GM13977 (cell line): ENCODE data around the gene ALKBH8.

ENCODE experiments used
- DNase-seq: peaks from one replicate; pipeline ENCODE4 v3.0.0; 2012; ENCODE audit warnings: low spot score
- CTCF ChIP-seq: IDR thresholded peaks from 2 replicates; pipeline ENCODE4 v1.5.1; 2012; ENCODE audit warnings: mild to moderate bottlenecking, control low read depth; ENCODE audit not compliant: insufficient read depth; ENCODE audit errors: extremely low read depth, missing control alignments
- in situ Hi-C: fragments of 300-500 bp; cut with MboI; formaldehyde crosslinking; loops from one replicate; pipeline ENCODE4 v1.12.0; 2022; ENCODE audit warnings: low sequenced_read_pairs, low pct_unique_long_range_greater_than_20kb, mixed read lengths, inconsistent platforms; ENCODE audit not compliant: unreplicated experiment

The ALKBH8 gene

GRCh38 chr11:107564877-107565218 lies 687 bp downstream of the ALKBH8 start:
- no peak for DNase-seq
- in situ Hi-C loops, result loop anchor here (25.0 kb wide), 1 partner anchor 322 kb away; no protein-coding TSS in a partner anchor
- no peak for TF ChIP-seq CTCF

- peak; percentile 64 for TF ChIP-seq CTCF
- in situ Hi-C loops, result loop anchor here (25.0 kb wide), 1 partner anchor 324 kb away; no protein-coding TSS in a partner anchor
These were observed 1.8 kb downstream of the ALKBH8 start for GRCh38 chr11:107563702-107564101.

GRCh38 chr11:107562647-107563208 lies 2.8 kb downstream of the ALKBH8 start:
- TF ChIP-seq CTCF, result no peak
- no peak for DNase-seq
- in situ Hi-C loops, result loop anchor here (25.0 kb wide), 1 partner anchor 325 kb away; no protein-coding TSS in a partner anchor

More at GRCh38 chr11:107563702-107564101, 1.8 kb downstream of the ALKBH8 start:
- peak; percentile 28 for DNase-seq

- in situ Hi-C loops, result loop anchor here (25.0 kb wide), 1 partner anchor 326 kb away; no protein-coding TSS in a partner anchor
- no peak for TF ChIP-seq CTCF
- no peak for DNase-seq
These were observed 3.8 kb downstream of the ALKBH8 start for GRCh38 chr11:107561688-107562087.

- no peak for TF ChIP-seq CTCF
- in situ Hi-C loops, result loop anchor here (25.0 kb wide), 1 partner anchor 337 kb away; no protein-coding TSS in a partner anchor
- DNase-seq, result no peak
These were observed 15.2 kb downstream of the ALKBH8 start for GRCh38 chr11:107550304-107550703.

- TF ChIP-seq CTCF, result no peak
- in situ Hi-C loops, result loop anchor here (25.0 kb wide), 1 partner anchor 337 kb away; no protein-coding TSS in a partner anchor
These were observed 15.6 kb downstream of the ALKBH8 start for GRCh38 chr11:107549954-107550285.

More at GRCh38 chr11:107549954-107550285, 15.6 kb downstream of the ALKBH8 start:
- DNase-seq, result no peak
